ENCODE data around the gene RBM4.

GRCh38 chr11:66689661-66690590 is 51.4 kb downstream of the RBM4 start:
- TF ChIP-seq CTCF (IDR thresholded peaks at IDR 0.05 in 4 of 5, conservative IDR thresholded peaks at IDR 0.05 in 1 of 5) (no peak), POLR2A (IDR thresholded peaks at IDR 0.05) (no peak)

Data from gastrocnemius medialis (tissue), 4 donors.